Measurements from ENCODE around the gene PDCD10.

- TF ChIP-seq CTCF (optimal IDR thresholded peaks at IDR 0.05 in 1 of 3, IDR thresholded peaks at IDR 0.05 in 1 of 3, conservative IDR thresholded peaks at IDR 0.05 in 1 of 3; ENCODE audit: extremely low read depth in 1 of 3, insufficient read depth in 2 of 3, low read length in 3 of 3) (no peak), EZH2 (IDR thresholded peaks at IDR 0.05; ENCODE audit: low read length) (no peak)
Measured at GRCh38 chr3:167783781-167784180, 49.1 kb upstream of the PDCD10 start.

All from keratinocyte (primary cell).